ENCODE measurements around the gene TSPAN18.

Gene TSPAN18

GRCh38 chr11:44815917-44816456, 89.2 kb downstream of the TSPAN18 start:
- Histone ChIP-seq H3K4me3 (replicated peaks; ENCODE audit: low read depth, low read length) (no peak overlapping the region), H3K36me3 (ENCODE audit: control insufficient read depth, insufficient read depth, low read length) (no peaks in the 10 kb centered on the region), H3K27me3 (replicated peaks; ENCODE audit: control insufficient read depth, insufficient read depth, low read length) (no peaks in the 10 kb centered on the region; the same call in none of the 2 replicates)
- no peak for DNase-seq (ENCODE audit: extremely low read depth, insufficient read length)
- no peak for TF ChIP-seq CTCF (IDR thresholded peaks at IDR 0.05; ENCODE audit: insufficient read depth, low read length, poor library complexity, severe bottlenecking)

GRCh38 chr11:44816761-44817160, 90.0 kb downstream of the TSPAN18 start:
- no peak overlapping the region for H3K4me3 ChIP-seq (replicated peaks; ENCODE audit: low read depth, low read length)
- H3K36me3 ChIP-seq (ENCODE audit: control insufficient read depth, insufficient read depth, low read length) = no peaks in the 10 kb centered on the region
- no peaks in the 10 kb centered on the region; the same call in none of the 2 replicates for H3K27me3 ChIP-seq (replicated peaks; ENCODE audit: control insufficient read depth, insufficient read depth, low read length)
- TF ChIP-seq CTCF (IDR thresholded peaks at IDR 0.05; ENCODE audit: insufficient read depth, low read length, poor library complexity, severe bottlenecking) = no peak
- no peak for DNase-seq (ENCODE audit: extremely low read depth, insufficient read length)

GRCh38 chr11:44817207-44817949, 90.6 kb downstream of the TSPAN18 start:
- TF ChIP-seq CTCF (IDR thresholded peaks at IDR 0.05; ENCODE audit: insufficient read depth, low read length, poor library complexity, severe bottlenecking) = no peak
- Histone ChIP-seq H3K27me3 (replicated peaks; ENCODE audit: control insufficient read depth, insufficient read depth, low read length) (no peaks in the 10 kb centered on the region; the same call in none of the 2 replicates), H3K36me3 (ENCODE audit: control insufficient read depth, insufficient read depth, low read length) (no peaks in the 10 kb centered on the region), H3K4me3 (replicated peaks; ENCODE audit: low read depth, low read length) (no peak overlapping the region)
- DNase-seq (ENCODE audit: extremely low read depth, insufficient read length) = no peak

GRCh38 chr11:44818110-44818509, 91.3 kb downstream of the TSPAN18 start:
- Histone ChIP-seq H3K36me3 (ENCODE audit: control insufficient read depth, insufficient read depth, low read length) (no peaks in the 10 kb centered on the region), H3K27me3 (replicated peaks; ENCODE audit: control insufficient read depth, insufficient read depth, low read length) (no peaks in the 10 kb centered on the region; the same call in none of the 2 replicates), H3K4me3 (replicated peaks; ENCODE audit: low read depth, low read length) (no peak overlapping the region)
- no peak for TF ChIP-seq CTCF (IDR thresholded peaks at IDR 0.05; ENCODE audit: insufficient read depth, low read length, poor library complexity, severe bottlenecking)
- DNase-seq (ENCODE audit: extremely low read depth, insufficient read length) = no peak

GRCh38 chr11:44819346-44819745, 92.6 kb downstream of the TSPAN18 start:
- Histone ChIP-seq H3K27me3 (replicated peaks; ENCODE audit: control insufficient read depth, insufficient read depth, low read length) (no peaks in the 10 kb centered on the region; the same call in 1 of the 2 replicates), H3K36me3 (ENCODE audit: control insufficient read depth, insufficient read depth, low read length) (no peaks in the 10 kb centered on the region), H3K4me3 (replicated peaks; ENCODE audit: low read depth, low read length) (no peak overlapping the region)
- no peak for DNase-seq (ENCODE audit: extremely low read depth, insufficient read length)
- no peak for TF ChIP-seq CTCF (IDR thresholded peaks at IDR 0.05; ENCODE audit: insufficient read depth, low read length, poor library complexity, severe bottlenecking)

Measured in GM06990 (cell line).